GM15510 (cell line): ENCODE measurements around the gene SCUBE2.

Experiments used
- POLR2A ChIP-seq: IDR thresholded peaks from 3 replicates; pipeline ENCODE4 v1.6.1; 2011; ENCODE audit warnings: borderline replicate concordance; ENCODE audit not compliant: insufficient read length; ENCODE audit errors: extremely low read depth

Gene SCUBE2

GRCh38 chr11:9017773-9018172 is 73.6 kb downstream of the SCUBE2 start:
- TF ChIP-seq POLR2A = no peak

GRCh38 chr11:9016916-9017642 is 74.3 kb downstream of the SCUBE2 start:
- no peak for TF ChIP-seq POLR2A

DNA sequence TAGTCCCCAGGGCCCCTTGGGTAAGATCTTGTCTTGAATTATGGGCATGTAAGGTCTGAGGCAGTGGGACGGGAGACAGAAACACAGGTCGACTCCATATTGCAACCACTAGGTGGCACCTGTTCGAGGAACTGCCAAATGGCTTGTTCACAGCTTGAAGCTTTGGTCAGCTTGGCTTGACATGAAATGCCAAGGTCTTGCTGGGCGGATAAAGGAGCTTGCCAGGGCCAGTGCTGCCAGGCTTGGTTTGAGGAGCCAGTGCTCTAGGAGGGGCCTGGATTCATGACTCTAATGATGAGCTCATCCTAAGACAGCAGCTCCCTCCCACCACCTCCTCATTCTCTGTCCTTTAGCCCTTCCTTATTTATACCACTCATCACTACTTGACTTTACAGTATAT is 75.7 kb downstream of the SCUBE2 start:
- TF ChIP-seq POLR2A = no peak

- TF ChIP-seq POLR2A = no peak
Measured at GRCh38 chr11:9014826-9015225, 76.6 kb downstream of the SCUBE2 start.

GRCh38 chr11:9013373-9013772 is 78.0 kb downstream of the SCUBE2 start:
- TF ChIP-seq POLR2A = no peak

DNA sequence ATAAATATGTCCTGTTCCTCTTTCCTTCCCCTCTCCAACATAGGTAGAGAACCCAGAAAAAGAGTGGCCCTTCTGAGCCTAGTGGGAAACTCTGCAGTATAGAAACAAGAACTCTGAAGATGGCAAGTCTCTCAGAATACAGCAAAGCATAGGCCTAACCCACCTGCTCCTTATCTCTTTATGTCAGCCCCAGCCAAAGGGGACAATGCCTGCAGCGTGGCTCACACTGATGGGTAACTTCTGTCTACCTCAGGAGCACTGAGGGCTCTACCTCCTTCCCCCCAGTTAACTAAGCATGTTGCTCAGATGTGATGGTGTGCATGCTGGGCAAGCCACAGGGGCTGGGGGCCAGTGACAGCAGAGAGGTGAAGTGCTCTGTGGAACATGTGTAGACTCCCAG is 82.7 kb downstream of the SCUBE2 start:
- no peak for TF ChIP-seq POLR2A

DNA sequence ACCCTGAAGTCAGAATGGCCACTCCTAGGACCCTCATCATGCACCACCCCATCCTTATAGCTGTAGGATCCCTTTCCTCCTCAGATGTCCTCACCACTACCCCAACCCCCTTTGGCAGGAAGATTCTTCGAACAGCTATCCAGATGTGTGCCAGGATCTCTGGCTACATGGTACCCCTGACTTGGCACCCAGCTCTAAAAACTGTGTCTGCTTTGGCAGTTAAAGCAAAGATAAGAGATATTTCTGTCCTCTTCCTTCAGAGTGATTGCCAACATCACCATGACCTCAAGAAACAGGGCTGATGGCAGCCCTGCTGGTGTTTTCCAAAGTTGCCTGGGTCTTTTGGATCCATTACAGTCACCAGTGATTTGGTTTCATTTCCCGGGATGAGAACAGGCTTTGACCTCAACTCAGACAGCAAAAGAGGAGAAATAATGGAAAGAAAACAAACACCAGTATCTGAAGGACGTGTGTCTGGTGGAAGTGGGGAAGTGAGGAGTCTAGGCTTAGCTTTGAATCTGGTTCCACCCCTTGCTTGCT is 83.3 kb downstream of the SCUBE2 start:
- no peak for TF ChIP-seq POLR2A

- no peak for TF ChIP-seq POLR2A
Measured at GRCh38 chr11:9005087-9005486, 86.3 kb downstream of the SCUBE2 start.

- TF ChIP-seq POLR2A = no peak
Measured at GRCh38 chr11:9004183-9004926, 87.0 kb downstream of the SCUBE2 start.

GRCh38 chr11:9003573-9004182 is 87.7 kb downstream of the SCUBE2 start, which contains the start of gene NRIP3:
Gene NRIP3 (minus strand): TSS chr11:9004001. CDS start chr11:9003935, 66 bp downstream.
- TF ChIP-seq POLR2A = no peak

DNA sequence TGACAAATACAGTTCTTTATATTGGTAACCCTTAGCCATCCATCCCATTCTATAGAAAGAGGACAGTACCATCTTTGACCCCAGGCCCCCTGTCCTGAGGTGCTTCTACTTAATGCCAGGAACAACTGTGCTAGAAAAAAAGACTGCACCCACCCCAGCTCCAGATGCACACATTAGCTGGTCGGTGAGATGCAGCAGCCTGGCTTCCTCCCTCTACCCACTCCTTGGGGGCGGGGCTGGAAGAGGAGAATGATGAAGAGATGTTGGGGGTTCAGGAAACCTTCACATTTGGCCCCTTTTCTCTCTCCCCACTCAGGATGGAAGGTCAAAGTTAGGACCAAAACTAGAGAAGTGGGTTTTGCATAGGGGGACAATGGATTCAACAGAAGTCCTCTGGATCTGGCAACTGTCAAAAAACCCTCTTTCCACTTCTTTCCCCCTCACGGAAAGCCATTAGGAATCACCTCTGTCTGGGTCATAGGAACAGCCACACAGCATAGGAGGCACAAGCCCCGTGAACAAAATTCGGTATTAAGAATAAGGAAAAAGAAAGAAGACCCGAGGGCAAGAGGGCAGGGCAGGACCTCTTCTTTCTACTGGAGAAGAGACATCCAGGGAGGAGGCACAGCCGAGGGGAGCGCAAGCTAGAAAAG is 88.4 kb downstream of the SCUBE2 start:
- no peak for TF ChIP-seq POLR2A

- no peak for TF ChIP-seq POLR2A
Measured at GRCh38 chr11:9001736-9002135, 89.7 kb downstream of the SCUBE2 start.

GRCh38 chr11:8998017-8998416 is 93.4 kb downstream of the SCUBE2 start:
- no peak for TF ChIP-seq POLR2A

GRCh38 chr11:8997451-8997850 is 93.9 kb downstream of the SCUBE2 start:
- no peak for TF ChIP-seq POLR2A

- TF ChIP-seq POLR2A = no peak
Measured at GRCh38 chr11:8989453-8989852, 101.9 kb downstream of the SCUBE2 start.
